Type B pancreatic cell (in vitro differentiated cells): ENCODE data around the gene SELENOK. TPM values are rescaled to one million over a fixed set of nuclear protein-coding genes. Genes with fewer than 3 reads are reported as not detected.

Experiments
- DNase-seq: peaks from one replicate; pipeline ENCODE4 v3.0.0; 2021; ENCODE audit warnings: mixed read lengths; ENCODE audit not compliant: unreplicated experiment; ENCODE audit errors: extremely low spot score
- H3K27ac Mint-ChIP-seq: 2 replicates; pipeline ENCODE4 v1.8.0; 2021; ENCODE audit warnings: mild to moderate bottlenecking, mixed read lengths
- H3K27me3 Mint-ChIP-seq: 2 replicates; pipeline ENCODE4 v1.8.0; 2021; ENCODE audit warnings: mixed read lengths
- H3K36me3 Mint-ChIP-seq: 2 replicates; pipeline ENCODE4 v1.8.0; 2021; ENCODE audit warnings: mixed read lengths
- H3K4me1 Mint-ChIP-seq: one replicate; pipeline ENCODE4 v1.8.0; 2021; ENCODE audit warnings: mixed read lengths; ENCODE audit not compliant: unreplicated experiment
- H3K4me3 Mint-ChIP-seq: 2 replicates; pipeline ENCODE4 v1.8.0; 2021; ENCODE audit warnings: mild to moderate bottlenecking, mixed read lengths
- H3K9me3 Mint-ChIP-seq: 2 replicates; pipeline ENCODE4 v1.8.0; 2021; ENCODE audit warnings: mixed read lengths
- CTCF ChIP-seq: fragments of 200-600 bp; sonication (generic); conservative IDR thresholded peaks from 2 replicates; pipeline ENCODE4 v1.5.0; 2021; ENCODE audit warnings: antibody characterized with exemption, mild to moderate bottlenecking
- total RNA-seq: library from RNA; stranded (reverse); gene quantifications from 2 replicates; pipeline ENCODE4 v1.2.1, GENCODE V29; 2021; ENCODE audit warnings: low replicate concordance

The SELENOK gene
- total RNA-seq, 1 donor from 2014 or later, result 46.8 TPM

- Mint-ChIP-seq H3K36me3 (peaks cover 17% of the 10 kb centered on the region), H3K27me3 (no peaks in the 10 kb centered on the region)
- no peak for DNase-seq
Measured at GRCh38 chr3:53862241-53862640, 29.4 kb downstream of the SELENOK start.

GRCh38 chr3:53860196-53860595, 31.5 kb downstream of the SELENOK start:
- Mint-ChIP-seq H3K27ac (no peak overlapping the region), H3K27me3 (no peaks in the 10 kb centered on the region), H3K9me3 (no peaks in the 10 kb centered on the region), H3K36me3 (peaks cover 17% of the 10 kb centered on the region), H3K4me3 (no peak overlapping the region), H3K4me1 (no peaks in the 10 kb centered on the region)
- TF ChIP-seq CTCF, result no peak
- no peak for DNase-seq

More at GRCh38 chr3:53862241-53862640, 29.4 kb downstream of the SELENOK start:
- no peak for TF ChIP-seq CTCF
- no peak overlapping the region for H3K4me3 Mint-ChIP-seq
- H3K9me3 Mint-ChIP-seq, result no peaks in the 10 kb centered on the region
- no peaks in the 10 kb centered on the region for H3K4me1 Mint-ChIP-seq
- no peak overlapping the region for H3K27ac Mint-ChIP-seq

GRCh38 chr3:53859178-53859577, 32.5 kb downstream of the SELENOK start:
- Mint-ChIP-seq H3K27ac (no peak overlapping the region), H3K36me3 (peaks cover 13% of the 10 kb centered on the region)
- no peak for TF ChIP-seq CTCF

GRCh38 chr3:53858096-53858741, 33.4 kb downstream of the SELENOK start:
- Mint-ChIP-seq H3K9me3 (no peaks in the 10 kb centered on the region), H3K27me3 (no peaks in the 10 kb centered on the region), H3K27ac (no peak overlapping the region), H3K36me3 (peaks cover 13% of the 10 kb centered on the region), H3K4me3 (no peak overlapping the region), H3K4me1 (no peaks in the 10 kb centered on the region)
- peak; percentile 15 for TF ChIP-seq CTCF
- no peak for DNase-seq

More at GRCh38 chr3:53859178-53859577, 32.5 kb downstream of the SELENOK start:
- Mint-ChIP-seq H3K4me1 (no peaks in the 10 kb centered on the region), H3K27me3 (no peaks in the 10 kb centered on the region), H3K9me3 (no peaks in the 10 kb centered on the region), H3K4me3 (no peak overlapping the region)
- no peak for DNase-seq

- no peak overlapping the region for H3K27ac Mint-ChIP-seq
- DNase-seq, result no peak
- no peaks in the 10 kb centered on the region for H3K9me3 Mint-ChIP-seq
- H3K36me3 Mint-ChIP-seq, result peaks cover 8% of the 10 kb centered on the region
- H3K27me3 Mint-ChIP-seq, result no peaks in the 10 kb centered on the region
- no peaks in the 10 kb centered on the region for H3K4me1 Mint-ChIP-seq
- no peak for TF ChIP-seq CTCF
- no peak overlapping the region for H3K4me3 Mint-ChIP-seq
Measured at GRCh38 chr3:53856964-53857363, 34.7 kb downstream of the SELENOK start.
